Gastrocnemius medialis (tissue), 4 donors: ENCODE measurements around the gene ZNF500. TPM values are rescaled to one million over a fixed set of nuclear protein-coding genes. Genes with fewer than 3 reads are reported as not detected.

ENCODE experiments used
- ATAC-seq, 2 donors: fragments of 150-250 bp; one replicate each; pipeline ENCODE4 v1.9.1; 2016
- DNase-seq, 2 donors: peaks; one replicate each; pipeline ENCODE4 v3.0.0-alpha.2; 2019
- H3K27ac ChIP-seq, 4 donors: fragments of 200-600 bp; sonication (generic); 1 replicate in 1 of 4; 2 replicates in 3 of 4; pipeline ENCODE4 v1.5.1; 2016 to 2018; ENCODE audit warnings: mild to moderate bottlenecking in 2 of 4, moderate library complexity in 1 of 4
- H3K27me3 ChIP-seq, 3 donors: fragments of 200-600 bp; sonication (generic) in 2 of 3; 1 replicate in 1 of 3; 2 replicates in 2 of 3; pipeline versions ENCODE4 v1.5.1 to v1.6.0; 2016 to 2019; ENCODE audit warnings: mild to moderate bottlenecking in 1 of 3, moderate library complexity in 1 of 3
- H3K36me3 ChIP-seq, 2 donors: fragments of 200-600 bp; sonication (generic) in 1 of 2; one replicate each; pipeline ENCODE4 v1.5.1; 2017 to 2018
- H3K4me1 ChIP-seq, 2 donors: fragments of 200-600 bp; sonication (generic) in 1 of 2; one replicate each; pipeline ENCODE4 v1.5.1; 2016 to 2017; ENCODE audit warnings: mild to moderate bottlenecking in 2 of 2
- H3K4me3 ChIP-seq, 4 donors: fragments of 200-600 bp; sonication (generic) in 3 of 4; 1 replicate in 1 of 4; 2 replicates in 3 of 4; pipeline ENCODE4 v1.5.1; 2016 to 2019; ENCODE audit warnings: mild to moderate bottlenecking in 2 of 4
- H3K9me3 ChIP-seq, 3 donors: fragments of 200-600 bp; sonication (generic) in 2 of 3; 1 replicate in 1 of 3; 2 replicates in 2 of 3; pipeline ENCODE4 v1.5.1; 2016 to 2019
- POLR2A ChIP-seq, 2 donors: fragments of 450-650 bp; IDR thresholded peaks; one replicate each; pipeline ENCODE4 v1.6.1; 2017; ENCODE audit warnings: antibody characterized with exemption in 2 of 2, mild to moderate bottlenecking in 2 of 2, moderate library complexity in 2 of 2
- in situ Hi-C, 4 donors: fragments of 200-750 bp; cut with MboI; loops; one replicate each; pipeline versions ENCODE4 v1.15.0 to v1.8.0; 2017; ENCODE audit warnings: low sequenced_read_pairs in 4 of 4
- intact Hi-C: fragments of 100-400 bp; cut with DNase I; formaldehyde crosslinking; loops from one replicate; pipeline ENCODE4 v1.15.1; 2023; ENCODE audit warnings: low total_unique reads
- total RNA-seq, 4 donors: library from RNA; depleted of rRNA; stranded (reverse); fragments of >200 nt; gene quantifications; one replicate each; pipeline versions ENCODE4 v1.1.0 to v1.2.3, GENCODE V29; 2016
- TF ChIP-seq, protein P1 (sequence below), 5 experiments: fragments of 450-650 bp in 3 of 5; fragments of 200-600 bp in 2 of 5; sonication (generic) in 2 of 5; IDR thresholded peaks in 4 of 5; conservative IDR thresholded peaks in 1 of 5; 1 replicate in 4 of 5; 2 replicates in 1 of 5; pipeline ENCODE4 v1.5.1; 2016 to 2019; ENCODE audit warnings: antibody characterized with exemption in 5 of 5, mild to moderate bottlenecking in 3 of 5, moderate library complexity in 3 of 5

The ZNF500 gene
- total RNA-seq, 4 donors from 2014 or later: 6.3 to 7.3 (median 6.9) TPM

DNA sequence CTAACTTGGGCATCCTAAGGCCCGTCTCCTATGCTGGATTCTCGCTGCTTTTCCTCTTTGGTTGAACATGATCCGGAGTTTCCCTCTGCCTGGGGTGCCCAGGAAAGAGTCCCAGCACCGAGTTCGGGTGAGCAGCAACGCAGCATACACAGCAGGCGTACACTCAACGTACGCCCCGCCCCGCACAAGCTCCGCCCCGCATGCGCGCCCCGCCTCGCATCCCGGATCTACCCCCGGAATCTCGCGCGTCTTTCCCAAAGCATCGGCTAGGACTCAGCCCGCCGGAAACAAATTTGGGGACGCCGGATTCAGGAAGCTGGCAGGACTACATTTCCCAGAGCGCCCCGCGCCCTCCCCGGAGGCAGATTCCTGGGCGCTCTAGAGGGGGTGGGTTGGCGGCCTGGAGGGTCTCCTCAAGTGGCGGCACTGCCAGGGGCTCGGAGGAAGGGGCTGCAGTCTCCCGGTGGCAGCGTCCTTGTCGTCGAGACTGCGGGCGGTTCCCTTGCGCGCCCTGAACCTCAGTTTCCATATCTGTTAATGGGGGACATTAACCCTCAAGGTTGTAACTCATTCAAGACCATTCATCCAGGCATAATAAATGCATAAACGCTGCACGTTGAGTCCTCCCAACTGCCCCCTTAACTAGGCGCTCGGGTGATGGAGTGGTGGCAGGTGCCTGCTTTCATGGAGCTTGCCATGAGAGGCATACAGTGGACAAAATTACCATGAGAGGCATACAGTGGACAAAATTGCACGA lies 1.8 kb upstream of the ZNF500 start:
- in situ Hi-C loops (no loop called here), intact Hi-C loops (loop anchor here (1.0 to 2.0 kb wide), 3 partner anchors 34 to 188 kb away; partner anchors contain the start of genes ANKS3, DNAAF8 and ROGDI)
- peaks cover 25 to 30% of the 10 kb centered on the region in 2 donors for H3K4me1 ChIP-seq
- peak; percentile 68 to 74 for TF ChIP-seq POLR2A (IDR thresholded peaks at IDR 0.05)
- TF ChIP-seq, protein P1, sequence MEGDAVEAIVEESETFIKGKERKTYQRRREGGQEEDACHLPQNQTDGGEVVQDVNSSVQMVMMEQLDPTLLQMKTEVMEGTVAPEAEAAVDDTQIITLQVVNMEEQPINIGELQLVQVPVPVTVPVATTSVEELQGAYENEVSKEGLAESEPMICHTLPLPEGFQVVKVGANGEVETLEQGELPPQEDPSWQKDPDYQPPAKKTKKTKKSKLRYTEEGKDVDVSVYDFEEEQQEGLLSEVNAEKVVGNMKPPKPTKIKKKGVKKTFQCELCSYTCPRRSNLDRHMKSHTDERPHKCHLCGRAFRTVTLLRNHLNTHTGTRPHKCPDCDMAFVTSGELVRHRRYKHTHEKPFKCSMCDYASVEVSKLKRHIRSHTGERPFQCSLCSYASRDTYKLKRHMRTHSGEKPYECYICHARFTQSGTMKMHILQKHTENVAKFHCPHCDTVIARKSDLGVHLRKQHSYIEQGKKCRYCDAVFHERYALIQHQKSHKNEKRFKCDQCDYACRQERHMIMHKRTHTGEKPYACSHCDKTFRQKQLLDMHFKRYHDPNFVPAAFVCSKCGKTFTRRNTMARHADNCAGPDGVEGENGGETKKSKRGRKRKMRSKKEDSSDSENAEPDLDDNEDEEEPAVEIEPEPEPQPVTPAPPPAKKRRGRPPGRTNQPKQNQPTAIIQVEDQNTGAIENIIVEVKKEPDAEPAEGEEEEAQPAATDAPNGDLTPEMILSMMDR (IDR thresholded peaks at IDR 0.05 in 4 of 5, conservative IDR thresholded peaks at IDR 0.05 in 1 of 5): no peak
- H3K9me3 ChIP-seq: no peaks in the 10 kb centered on the region
- DNase-seq (peak; percentile 93 to 95), ATAC-seq (peak; percentile 82 to 84)
- no peaks in the 10 kb centered on the region for H3K27me3 ChIP-seq
- peak overlapping the region; percentile 74 to 99 (median 90) for H3K4me3 ChIP-seq
- peaks cover 0 to 19% of the 10 kb centered on the region in 2 donors for H3K36me3 ChIP-seq
- H3K27ac ChIP-seq: peak overlapping the region; percentile 83 to 95 (median 92)

GRCh38 chr16:4767872-4768548 lies 1.0 kb upstream of the ZNF500 start:
- H3K4me1 ChIP-seq: peaks cover 25 to 30% of the 10 kb centered on the region in 2 donors
- H3K9me3 ChIP-seq: no peaks in the 10 kb centered on the region
- ATAC-seq: peak in 1 of 2 donors; percentile 13
- intact Hi-C loops: loop anchor here (1.0 to 2.0 kb wide), 4 partner anchors 34 to 229 kb away; partner anchors contain the start of genes ANKS3, CDIP1, DNAAF8 and ROGDI
- in situ Hi-C loops: no loop called here
- no peak for TF ChIP-seq POLR2A (IDR thresholded peaks at IDR 0.05)
- TF ChIP-seq, protein P1 (IDR thresholded peaks at IDR 0.05 in 4 of 5, conservative IDR thresholded peaks at IDR 0.05 in 1 of 5): no peak
- H3K27ac ChIP-seq: peak overlapping the region; percentile 83 to 95 (median 92)
- H3K4me3 ChIP-seq: peak overlapping the region; percentile 80 to 99 (median 90)
- DNase-seq: peak in 1 of 2 donors; percentile 27
- no peaks in the 10 kb centered on the region for H3K27me3 ChIP-seq
- peaks cover 0 to 26% of the 10 kb centered on the region in 2 donors for H3K36me3 ChIP-seq

DNA sequence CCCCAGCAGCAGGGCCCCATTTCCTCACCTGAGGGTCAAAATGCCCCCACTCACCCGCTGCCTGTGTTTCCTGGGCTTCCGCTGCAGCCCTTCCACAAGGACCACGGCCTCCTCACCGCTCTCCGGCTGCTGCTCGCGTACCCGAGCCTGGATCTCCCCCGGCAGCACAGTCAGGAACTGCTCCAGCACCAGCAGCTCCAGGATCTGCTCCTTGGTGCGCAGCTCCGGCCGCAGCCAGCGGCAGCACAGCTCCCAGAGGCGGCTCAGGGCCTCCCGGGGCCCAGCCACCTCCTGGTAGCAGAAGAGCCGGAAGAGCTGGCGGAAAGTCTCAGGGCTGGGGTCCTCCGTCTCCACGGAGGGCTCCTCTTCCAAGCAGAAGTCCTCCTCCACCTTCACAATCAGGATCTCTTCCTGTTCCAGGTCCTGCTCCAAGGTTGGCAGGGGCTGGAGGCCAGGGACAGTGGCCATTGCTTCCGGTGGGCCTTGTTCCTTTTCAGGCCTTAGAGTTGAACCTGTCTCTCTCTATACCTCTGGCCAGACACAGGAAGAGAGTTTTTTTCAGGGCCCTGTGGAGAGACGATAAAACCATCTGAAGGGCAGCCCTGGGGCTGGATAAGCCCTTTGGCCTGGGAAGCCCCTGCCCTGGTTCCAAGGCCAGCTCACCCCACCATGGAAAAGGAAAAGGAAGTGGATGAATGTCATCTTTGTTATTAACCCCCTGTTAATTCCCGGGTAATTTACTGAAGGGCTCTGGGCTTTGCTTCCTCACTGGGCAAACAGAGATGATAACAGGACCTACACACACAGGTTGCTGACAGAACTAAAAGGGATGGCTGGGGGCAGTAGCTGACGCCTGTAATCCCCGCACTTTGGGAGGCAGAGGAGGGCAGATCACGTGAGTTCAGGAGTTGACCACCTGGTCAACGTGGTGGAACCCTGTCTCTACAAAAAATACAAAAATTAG lies 1.2 kb downstream of the ZNF500 start:
- peak overlapping the region; percentile 83 to 95 (median 92) for H3K27ac ChIP-seq
- peaks cover 25 to 30% of the 10 kb centered on the region in 2 donors for H3K4me1 ChIP-seq
- TF ChIP-seq POLR2A (IDR thresholded peaks at IDR 0.05): no peak
- TF ChIP-seq, protein P1 (IDR thresholded peaks at IDR 0.05 in 4 of 5, conservative IDR thresholded peaks at IDR 0.05 in 1 of 5): no peak
- DNase-seq: no peak
- ATAC-seq: no peak
- no peaks in the 10 kb centered on the region for H3K27me3 ChIP-seq
- peak overlapping the region; percentile 80 to 99 (median 90) for H3K4me3 ChIP-seq
- no peaks in the 10 kb centered on the region for H3K9me3 ChIP-seq
- peaks cover 0 to 44% of the 10 kb centered on the region in 2 donors for H3K36me3 ChIP-seq
- in situ Hi-C loops (no loop called here), intact Hi-C loops (loop anchor here (2.0 kb wide), 1 partner anchor 227 kb away; the partner anchor contains the start of gene CDIP1)

DNA sequence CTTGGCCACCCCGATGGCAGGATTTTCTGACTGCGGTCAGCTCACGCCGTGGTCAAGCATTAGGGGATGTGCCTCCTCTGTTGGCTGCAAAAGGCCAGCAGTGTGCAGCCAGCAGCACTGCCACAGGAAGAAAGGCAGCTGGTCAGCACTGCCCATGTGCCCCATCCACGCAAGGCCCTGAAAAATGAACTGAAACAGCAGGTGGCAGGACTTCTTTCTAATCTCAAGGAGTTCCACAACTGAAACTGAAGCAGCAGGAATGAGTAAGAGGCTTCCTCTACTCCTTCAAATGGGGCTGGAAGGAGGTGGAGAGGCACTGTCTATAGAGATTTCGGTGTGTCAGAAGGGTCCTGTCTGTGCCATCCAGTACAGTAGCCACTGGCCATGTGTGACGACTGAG lies 3.2 kb downstream of the ZNF500 start:
- Histone ChIP-seq H3K9me3 (no peaks in the 10 kb centered on the region), H3K4me1 (peaks cover 23 to 26% of the 10 kb centered on the region in 2 donors), H3K27me3 (no peaks in the 10 kb centered on the region), H3K36me3 (peaks cover 4 to 64% of the 10 kb centered on the region in 2 donors), H3K27ac (no peak overlapping the region), H3K4me3 (no peak overlapping the region)
- intact Hi-C loops (no loop called here), in situ Hi-C loops (no loop called here)
- DNase-seq (no peak), ATAC-seq (no peak)
- TF ChIP-seq, protein P1 (IDR thresholded peaks at IDR 0.05 in 4 of 5, conservative IDR thresholded peaks at IDR 0.05 in 1 of 5): no peak
- no peak for TF ChIP-seq POLR2A (IDR thresholded peaks at IDR 0.05)
